ENCODE results near the gene SKAP1. TPM values are rescaled to one million over a fixed set of nuclear protein-coding genes. Genes with fewer than 3 reads are reported as not detected.

The SKAP1 gene
- total RNA-seq, 6 experiments from 2014 or later, result 4.5 to 51.0 (median 17.5) TPM

DNA sequence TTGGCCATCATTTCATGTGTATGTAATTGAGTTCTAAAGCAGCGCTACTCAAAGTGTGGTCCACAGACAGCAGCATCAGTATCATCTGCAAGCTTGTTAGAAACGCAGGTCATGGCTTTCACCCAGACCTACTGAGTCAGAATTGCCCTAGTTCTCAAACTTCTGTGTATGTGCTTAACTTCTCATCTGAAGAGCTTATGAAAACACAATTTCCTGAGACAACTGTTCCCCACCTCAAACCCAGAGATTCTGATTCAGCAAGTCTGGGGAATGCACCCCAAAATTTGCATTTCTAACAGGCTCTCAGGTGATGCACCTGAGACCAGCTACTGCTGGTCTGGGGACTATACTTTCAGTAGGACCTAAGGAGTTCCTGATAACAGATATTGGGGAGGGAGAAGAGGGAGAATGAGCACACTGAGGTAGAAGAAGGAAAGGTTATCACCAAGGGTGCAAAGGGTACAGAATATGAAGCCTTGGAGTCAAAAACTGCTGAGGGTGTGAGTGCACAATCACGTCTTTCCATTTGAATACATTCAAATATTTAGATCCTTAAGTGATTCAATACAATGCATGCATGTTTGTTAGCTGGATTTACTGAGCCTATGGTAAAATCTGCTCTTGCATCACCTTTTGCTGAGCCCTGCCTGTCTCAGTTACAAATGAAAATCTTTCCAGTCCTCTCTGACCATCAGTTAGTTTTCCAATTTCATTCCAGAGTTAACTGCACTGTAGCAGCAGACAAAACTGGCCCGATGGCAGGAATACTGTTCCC, 29.2 kb upstream of the SKAP1 start:
- Histone ChIP-seq H3K27ac (no peak overlapping the region), H3K4me1 (no peaks in the 10 kb centered on the region), H3K27me3 (no peaks in the 10 kb centered on the region), H3K9me3 (no peaks in the 10 kb centered on the region), H3K36me3 (no peaks in the 10 kb centered on the region), H3K4me3 (no peak overlapping the region)
- ATAC-seq (no peak), DNase-seq (no peak)
- TF ChIP-seq, protein P1, sequence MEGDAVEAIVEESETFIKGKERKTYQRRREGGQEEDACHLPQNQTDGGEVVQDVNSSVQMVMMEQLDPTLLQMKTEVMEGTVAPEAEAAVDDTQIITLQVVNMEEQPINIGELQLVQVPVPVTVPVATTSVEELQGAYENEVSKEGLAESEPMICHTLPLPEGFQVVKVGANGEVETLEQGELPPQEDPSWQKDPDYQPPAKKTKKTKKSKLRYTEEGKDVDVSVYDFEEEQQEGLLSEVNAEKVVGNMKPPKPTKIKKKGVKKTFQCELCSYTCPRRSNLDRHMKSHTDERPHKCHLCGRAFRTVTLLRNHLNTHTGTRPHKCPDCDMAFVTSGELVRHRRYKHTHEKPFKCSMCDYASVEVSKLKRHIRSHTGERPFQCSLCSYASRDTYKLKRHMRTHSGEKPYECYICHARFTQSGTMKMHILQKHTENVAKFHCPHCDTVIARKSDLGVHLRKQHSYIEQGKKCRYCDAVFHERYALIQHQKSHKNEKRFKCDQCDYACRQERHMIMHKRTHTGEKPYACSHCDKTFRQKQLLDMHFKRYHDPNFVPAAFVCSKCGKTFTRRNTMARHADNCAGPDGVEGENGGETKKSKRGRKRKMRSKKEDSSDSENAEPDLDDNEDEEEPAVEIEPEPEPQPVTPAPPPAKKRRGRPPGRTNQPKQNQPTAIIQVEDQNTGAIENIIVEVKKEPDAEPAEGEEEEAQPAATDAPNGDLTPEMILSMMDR (IDR thresholded peaks at IDR 0.05), result no peak
- no peak for TF ChIP-seq POLR2A (IDR thresholded peaks at IDR 0.05)
- 53% methylated on average over 4 of the region's 4 CpGs for WGBS (ENCODE audit: insufficient coverage, low coverage, low lambda C conversion rate, missing lambda C conversion rate)
- intact Hi-C loops (cut with DNase I), result no loop called here

DNA sequence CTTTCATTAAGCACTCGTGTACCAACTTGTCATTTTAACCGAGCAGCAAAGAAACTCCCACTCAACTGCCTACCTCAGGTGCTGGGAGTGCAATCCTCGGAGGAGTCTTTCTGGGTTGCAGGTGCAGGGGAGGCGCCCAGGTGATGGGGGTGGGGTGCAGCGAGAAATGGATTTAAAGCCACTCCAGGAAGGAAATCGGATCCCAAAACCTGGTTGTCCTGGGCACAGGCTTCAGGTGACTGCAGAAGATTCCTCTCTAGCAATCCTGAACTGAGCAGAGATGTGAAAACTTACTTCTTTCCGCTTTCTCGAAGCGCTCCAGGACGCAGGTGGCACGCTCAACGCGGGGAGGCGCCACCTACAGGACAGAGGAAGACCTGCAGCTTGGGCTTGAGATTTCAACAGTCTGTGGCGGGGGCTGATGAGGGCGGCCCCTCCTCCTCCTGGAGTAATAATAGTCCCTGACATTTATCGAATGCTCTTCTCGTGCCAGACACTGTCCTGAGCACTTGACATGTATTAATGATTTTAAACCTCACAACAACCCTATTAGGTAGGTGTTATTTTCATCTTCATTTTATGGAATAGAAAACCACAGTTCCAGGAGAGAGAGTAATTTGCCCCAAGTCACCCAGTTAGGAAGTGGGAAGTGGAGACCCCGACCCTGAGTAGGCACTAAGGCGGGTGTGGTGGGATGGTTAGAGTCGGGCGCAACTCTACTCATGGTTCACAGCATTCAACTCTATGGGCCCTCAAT, 27.2 kb upstream of the SKAP1 start:
- intact Hi-C loops (cut with DNase I), result no loop called here
- Histone ChIP-seq H3K9me3 (no peaks in the 10 kb centered on the region), H3K36me3 (no peaks in the 10 kb centered on the region), H3K27me3 (no peaks in the 10 kb centered on the region), H3K4me3 (no peak overlapping the region), H3K27ac (no peak overlapping the region), H3K4me1 (no peaks in the 10 kb centered on the region)
- DNase-seq (peak; percentile 47 to 63 (median 55)), ATAC-seq (peak; percentile 87 to 92 (median 92))
- no peak for TF ChIP-seq POLR2A (IDR thresholded peaks at IDR 0.05)
- TF ChIP-seq, protein P1 (IDR thresholded peaks at IDR 0.05), result peak; percentile 74 to 98 (median 96)
- 14% methylated on average over 12 of the region's 22 CpGs for WGBS (ENCODE audit: insufficient coverage, low coverage, low lambda C conversion rate, missing lambda C conversion rate)

- intact Hi-C loops (cut with DNase I), result no loop called here
- Histone ChIP-seq H3K4me3 (no peak overlapping the region), H3K27ac (no peak overlapping the region), H3K4me1 (no peaks in the 10 kb centered on the region), H3K27me3 (no peaks in the 10 kb centered on the region), H3K9me3 (no peaks in the 10 kb centered on the region), H3K36me3 (no peaks in the 10 kb centered on the region)
- DNase-seq (no peak), ATAC-seq (peak in 1 of 4 donors; percentile 66)
- TF ChIP-seq POLR2A (IDR thresholded peaks at IDR 0.05), result no peak
- TF ChIP-seq, protein P1 (IDR thresholded peaks at IDR 0.05), result no peak
- WGBS (ENCODE audit: insufficient coverage, low coverage, low lambda C conversion rate, missing lambda C conversion rate), result 25% methylated on average over 5 of the region's 5 CpGs
Observed at GRCh38 chr17:48456589-48456988, 26.6 kb upstream of the SKAP1 start.

DNA sequence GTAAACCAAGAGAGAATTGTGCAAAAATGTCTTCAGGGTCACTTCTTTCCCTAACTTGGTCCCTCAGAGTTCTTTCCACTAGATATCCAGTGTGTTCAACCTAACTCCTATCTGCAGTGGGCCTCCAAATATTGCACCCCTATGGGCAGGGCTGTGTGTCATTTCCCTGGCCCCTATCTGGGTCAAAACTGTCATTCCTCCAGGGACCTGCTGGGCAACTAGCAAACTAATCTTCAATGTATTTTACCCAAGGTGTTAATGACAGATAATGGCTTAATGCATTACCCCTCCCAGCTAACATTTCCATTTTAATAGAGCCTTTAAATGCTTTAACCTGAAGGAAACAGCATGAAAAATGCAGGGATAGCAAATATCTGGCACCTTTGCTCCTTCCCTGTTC, 25.8 kb upstream of the SKAP1 start:
- Histone ChIP-seq H3K4me3 (no peak overlapping the region), H3K4me1 (no peaks in the 10 kb centered on the region), H3K36me3 (no peaks in the 10 kb centered on the region), H3K27ac (no peak overlapping the region), H3K9me3 (no peaks in the 10 kb centered on the region), H3K27me3 (no peaks in the 10 kb centered on the region)
- no peak for TF ChIP-seq POLR2A (IDR thresholded peaks at IDR 0.05)
- TF ChIP-seq, protein P1 (IDR thresholded peaks at IDR 0.05), result no peak
- no peak for DNase-seq
- intact Hi-C loops (cut with DNase I), result no loop called here
- ATAC-seq, result no peak
